H9 (cell line): ENCODE data around the gene DDT. TPM values are rescaled to one million over a fixed set of nuclear protein-coding genes. Genes with fewer than 3 reads are reported as not detected.

Experiments
- DNase-seq: peaks from one replicate; pipeline ENCODE4 v3.0.0-alpha.2; 2017
- H2AFZ ChIP-seq: one replicate; pipeline ENCODE4 v1.6.1; 2013; ENCODE audit warnings: mild to moderate bottlenecking, low read length, control low read depth, moderate library complexity
- H2AK5ac ChIP-seq: 2 replicates; pipeline ENCODE4 v1.6.1; 2013; ENCODE audit warnings: low read length, control low read depth, mixed read lengths; ENCODE audit not compliant: insufficient read length
- H2BK120ac ChIP-seq: one replicate; pipeline ENCODE4 v1.6.1; 2013; ENCODE audit warnings: low read depth, mild to moderate bottlenecking, low read length, control low read depth, inconsistent platforms; ENCODE audit not compliant: poor library complexity, severe bottlenecking
- H2BK12ac ChIP-seq: 2 replicates; pipeline ENCODE4 v1.6.1; 2013; ENCODE audit warnings: low read length, control low read depth, mixed read lengths, low read depth; ENCODE audit not compliant: insufficient read length
- H2BK15ac ChIP-seq: 2 replicates; pipeline ENCODE4 v1.6.1; 2013; ENCODE audit warnings: low read depth, low read length, control low read depth
- H2BK20ac ChIP-seq: one replicate; pipeline ENCODE4 v1.6.1; 2013; ENCODE audit warnings: low read depth, mild to moderate bottlenecking, low read length, control low read depth, inconsistent platforms; ENCODE audit not compliant: poor library complexity, severe bottlenecking
- H2BK5ac ChIP-seq: 2 replicates; pipeline ENCODE4 v1.6.1; 2013; ENCODE audit warnings: low read length, control low read depth, mixed read lengths; ENCODE audit not compliant: insufficient read length
- H3K14ac ChIP-seq: 2 replicates; pipeline ENCODE4 v1.6.1; 2013; ENCODE audit warnings: low read length, control low read depth; ENCODE audit not compliant: insufficient read depth
- H3K18ac ChIP-seq: 2 replicates; pipeline ENCODE4 v1.6.1; 2013; ENCODE audit warnings: low read depth, mild to moderate bottlenecking, mixed read lengths, low read length, control low read depth; ENCODE audit not compliant: insufficient read length
- H3K23ac ChIP-seq: 2 replicates; pipeline ENCODE4 v1.6.1; 2013; ENCODE audit warnings: low read length, control low read depth, mixed read lengths, low read depth; ENCODE audit not compliant: insufficient read length
- H3K23me2 ChIP-seq: 2 replicates; pipeline ENCODE4 v1.6.1; 2013; ENCODE audit warnings: low read depth, mild to moderate bottlenecking, mixed read lengths, low read length, control low read depth; ENCODE audit not compliant: insufficient read length, poor library complexity, severe bottlenecking
- H3K27ac ChIP-seq: 2 replicates; pipeline ENCODE4 v1.5.1; 2013; ENCODE audit warnings: low read length, control low read depth, mixed read lengths, low read depth; ENCODE audit not compliant: insufficient read length
- H3K27me3 ChIP-seq: 2 replicates; pipeline ENCODE4 v1.6.1; 2013; ENCODE audit warnings: low read length, control low read depth, inconsistent platforms; ENCODE audit not compliant: insufficient read depth
- H3K4ac ChIP-seq: 2 replicates; pipeline ENCODE4 v1.6.1; 2013; ENCODE audit warnings: low read depth, mild to moderate bottlenecking, control low read depth, inconsistent platforms, low read length, moderate library complexity
- H3K4me1 ChIP-seq: 2 replicates; pipeline ENCODE4 v1.6.1; 2013; ENCODE audit warnings: low read length, control low read depth, inconsistent platforms; ENCODE audit not compliant: insufficient read depth
- H3K4me2 ChIP-seq: 2 replicates; pipeline ENCODE4 v1.6.1; 2013; ENCODE audit warnings: low read length, control low read depth, mixed read lengths; ENCODE audit not compliant: insufficient read length, insufficient read depth
- H3K56ac ChIP-seq: 2 replicates; pipeline ENCODE4 v1.6.1; 2013; ENCODE audit warnings: low read depth, mild to moderate bottlenecking, mixed read lengths, low read length, control low read depth; ENCODE audit not compliant: insufficient read length
- H3K79me1 ChIP-seq: 2 replicates; pipeline ENCODE4 v1.6.1; 2013; ENCODE audit warnings: low read depth, mild to moderate bottlenecking, moderate library complexity, low read length, control low read depth, inconsistent platforms; ENCODE audit not compliant: insufficient read depth, poor library complexity, severe bottlenecking
- H3K79me2 ChIP-seq: 2 replicates; pipeline ENCODE4 v1.6.1; 2013; ENCODE audit warnings: low read length, control low read depth, inconsistent platforms; ENCODE audit not compliant: insufficient read depth
- H3K9ac ChIP-seq: 2 replicates; pipeline ENCODE4 v1.6.1; 2013; ENCODE audit warnings: low read length, control low read depth, mixed read lengths; ENCODE audit not compliant: insufficient read length; ENCODE audit errors: extremely low read depth
- H3K9me3 ChIP-seq: one replicate; pipeline ENCODE4 v1.6.1; 2013; ENCODE audit warnings: low read depth, low read length, inconsistent platforms; ENCODE audit not compliant: control insufficient read depth
- H3T11ph ChIP-seq: one replicate; pipeline ENCODE4 v1.6.1; 2013; ENCODE audit warnings: mild to moderate bottlenecking, low read length, control low read depth, inconsistent platforms
- H4K20me1 ChIP-seq: one replicate; pipeline ENCODE4 v1.6.1; 2013; ENCODE audit not compliant: control insufficient read depth, insufficient read length, insufficient read depth
- H4K5ac ChIP-seq: 2 replicates; pipeline ENCODE4 v1.6.1; 2013; ENCODE audit warnings: low read depth, mild to moderate bottlenecking, mixed read lengths, low read length, control low read depth; ENCODE audit not compliant: insufficient read length
- H4K8ac ChIP-seq: replicated peaks from 2 replicates; pipeline ENCODE4 v1.6.1; 2013; ENCODE audit warnings: low read length, control low read depth, mixed read lengths, low read depth; ENCODE audit not compliant: insufficient read length
- H4K91ac ChIP-seq: 2 replicates; pipeline ENCODE4 v1.6.1; 2013; ENCODE audit warnings: low read depth, mild to moderate bottlenecking, moderate library complexity, mixed read lengths, low read length, control low read depth; ENCODE audit not compliant: insufficient read length
- H3K27ac Mint-ChIP-seq, 3 experiments: 2 replicates in 2 of 3; 3 replicates in 1 of 3; pipeline ENCODE4 v1.8.0; 2020 to 2021; ENCODE audit warnings: mixed read lengths in 3 of 3, mild to moderate bottlenecking in 1 of 3, moderate library complexity in 1 of 3
- H3K27me3 Mint-ChIP-seq: 2 replicates; pipeline ENCODE4 v1.8.0; 2021; ENCODE audit warnings: low read depth, mild to moderate bottlenecking, moderate library complexity, mixed read lengths
- H3K36me3 Mint-ChIP-seq, 3 experiments: 2 replicates in 2 of 3; 3 replicates in 1 of 3; pipeline ENCODE4 v1.8.0; 2020 to 2021; ENCODE audit warnings: low read depth in 3 of 3, mixed read lengths in 3 of 3; ENCODE audit not compliant: insufficient read depth in 1 of 3
- H3K4me1 Mint-ChIP-seq, 2 experiments: 2 replicates each; pipeline ENCODE4 v1.8.0; 2020; ENCODE audit warnings: mixed read lengths in 2 of 2
- H3K4me3 Mint-ChIP-seq, 2 experiments: 2 replicates in 1 of 2; 3 replicates in 1 of 2; pipeline ENCODE4 v1.8.0; 2020 to 2021; ENCODE audit warnings: mild to moderate bottlenecking in 2 of 2, mixed read lengths in 2 of 2, moderate library complexity in 1 of 2
- H3K9me3 Mint-ChIP-seq, 2 experiments: 2 replicates in 1 of 2; 3 replicates in 1 of 2; pipeline ENCODE4 v1.8.0; 2020; ENCODE audit warnings: mild to moderate bottlenecking in 2 of 2, mixed read lengths in 2 of 2, moderate library complexity in 1 of 2
- total RNA-seq: library from RNA; stranded (reverse); gene quantifications from 2 replicates; pipeline ENCODE4 v1.2.1, GENCODE V29; 2021
- TF ChIP-seq, protein P1 (sequence below): fragments of 200-600 bp; sonication (generic); conservative IDR thresholded peaks from 3 replicates; pipeline ENCODE4 v1.8.0; 2021; ENCODE audit warnings: antibody characterized with exemption, mild to moderate bottlenecking

DDT gene
- total RNA-seq, 1 experiment from 2014 or later: 185 TPM

- no peak overlapping the region for H2AK5ac ChIP-seq
- H3K27ac Mint-ChIP-seq: peak overlapping the region in 2 of 3 experiments; percentile 19 to 24; a peak in 1 of 7 replicates
- no peak overlapping the region for H2BK15ac ChIP-seq
- H3K79me1 ChIP-seq: no peaks in the 10 kb centered on the region
- no peak overlapping the region for H2BK120ac ChIP-seq
- no peak overlapping the region for H3K23ac ChIP-seq
- H3K4me1 ChIP-seq: no peaks in the 10 kb centered on the region
- no peak overlapping the region for H3K18ac ChIP-seq
- H3K9me3 ChIP-seq: no peaks in the 10 kb centered on the region
- no peak overlapping the region for H2AFZ ChIP-seq
- H4K91ac ChIP-seq: no peak overlapping the region
- no peak for DNase-seq
- no peak overlapping the region for H4K5ac ChIP-seq
- H3K9me3 Mint-ChIP-seq: peaks cover 0 to 3% of the 10 kb centered on the region in 2 experiments; a peak in 3 of 5 replicates
- no peaks in the 10 kb centered on the region for H4K20me1 ChIP-seq
- no peak overlapping the region for H3K4ac ChIP-seq
- no peak overlapping the region for H3K4me3 Mint-ChIP-seq
- H3K9ac ChIP-seq: no peak overlapping the region
- H3K27me3 Mint-ChIP-seq: no peaks in the 10 kb centered on the region
- no peaks in the 10 kb centered on the region for H3K27me3 ChIP-seq
- H3K56ac ChIP-seq: no peak overlapping the region
- H3K23me2 ChIP-seq: no peaks in the 10 kb centered on the region
- no peak overlapping the region for H2BK20ac ChIP-seq
- no peak overlapping the region for H3K14ac ChIP-seq
- TF ChIP-seq, protein P1, sequence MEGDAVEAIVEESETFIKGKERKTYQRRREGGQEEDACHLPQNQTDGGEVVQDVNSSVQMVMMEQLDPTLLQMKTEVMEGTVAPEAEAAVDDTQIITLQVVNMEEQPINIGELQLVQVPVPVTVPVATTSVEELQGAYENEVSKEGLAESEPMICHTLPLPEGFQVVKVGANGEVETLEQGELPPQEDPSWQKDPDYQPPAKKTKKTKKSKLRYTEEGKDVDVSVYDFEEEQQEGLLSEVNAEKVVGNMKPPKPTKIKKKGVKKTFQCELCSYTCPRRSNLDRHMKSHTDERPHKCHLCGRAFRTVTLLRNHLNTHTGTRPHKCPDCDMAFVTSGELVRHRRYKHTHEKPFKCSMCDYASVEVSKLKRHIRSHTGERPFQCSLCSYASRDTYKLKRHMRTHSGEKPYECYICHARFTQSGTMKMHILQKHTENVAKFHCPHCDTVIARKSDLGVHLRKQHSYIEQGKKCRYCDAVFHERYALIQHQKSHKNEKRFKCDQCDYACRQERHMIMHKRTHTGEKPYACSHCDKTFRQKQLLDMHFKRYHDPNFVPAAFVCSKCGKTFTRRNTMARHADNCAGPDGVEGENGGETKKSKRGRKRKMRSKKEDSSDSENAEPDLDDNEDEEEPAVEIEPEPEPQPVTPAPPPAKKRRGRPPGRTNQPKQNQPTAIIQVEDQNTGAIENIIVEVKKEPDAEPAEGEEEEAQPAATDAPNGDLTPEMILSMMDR: no peak
- no peak overlapping the region for H4K8ac ChIP-seq
- peaks cover 0 to 5% (median 0%) of the 10 kb centered on the region in 3 experiments; a peak in 2 of 7 replicates for H3K36me3 Mint-ChIP-seq
- no peak overlapping the region for H2BK5ac ChIP-seq
- no peak overlapping the region for H3T11ph ChIP-seq
- H3K4me1 Mint-ChIP-seq: peaks cover 3 to 12% of the 10 kb centered on the region in 2 experiments; a peak in 3 of 4 replicates
- H2BK12ac ChIP-seq: no peak overlapping the region
- peaks cover 4% of the 10 kb centered on the region; the same call in 1 of the 2 replicates for H3K79me2 ChIP-seq
- no peak overlapping the region for H3K27ac ChIP-seq
- H3K4me2 ChIP-seq: no peak overlapping the region
These were observed 49.1 kb upstream of the DDT start for GRCh38 chr22:24023204-24023789.
